ENCODE data around the gene ARHGEF19.

GRCh38 chr1:16243936-16244649, 31.6 kb upstream of the ARHGEF19 start:
- TF ChIP-seq CTCF (IDR thresholded peaks at IDR 0.05) (peak; percentile 73 to 91 (median 81)), POLR2A (IDR thresholded peaks at IDR 0.05) (no peak)

Data from vagina (tissue), 2 donors.